GM04503 (cell line): Measurements from ENCODE around the gene ZKSCAN1.
"Not testable (repeated sequence)": the region's sequence is repeated elsewhere in the genome, so short reads cannot be mapped to it uniquely, and the experiment has no call there.

Experiments used
- DNase-seq: peaks from one replicate; pipeline ENCODE4 v3.0.0-alpha.2; 2012; ENCODE audit warnings: low read depth

Gene ZKSCAN1

GRCh38 chr7:100015232-100016214 is at the start of gene ZKSCAN1:
Gene ZKSCAN1, plus strand, starts transcription at chr7:100015596. Its CDS starts 7,911 bp downstream, at chr7:100023507.
- peak; percentile 47 for DNase-seq

GRCh38 chr7:99969298-99969697 is 46.1 kb upstream of the ZKSCAN1 start:
- no peak for DNase-seq

- not testable (repeated sequence) for DNase-seq
Measured at GRCh38 chr7:99969813-99970212, 45.6 kb upstream of the ZKSCAN1 start.

- DNase-seq = no peak
Measured at GRCh38 chr7:99971242-99971641, 44.2 kb upstream of the ZKSCAN1 start.

GRCh38 chr7:99973817-99974216 is 41.6 kb upstream of the ZKSCAN1 start:
- DNase-seq = not testable (repeated sequence)

GRCh38 chr7:99974681-99975080 is 40.7 kb upstream of the ZKSCAN1 start:
- DNase-seq = no peak

GRCh38 chr7:99975782-99976521 is 39.4 kb upstream of the ZKSCAN1 start, which contains the start of gene AZGP1:
Gene AZGP1, minus strand, starts transcription at chr7:99976031. Its CDS starts 11 bp downstream, at chr7:99976020.
- no peak for DNase-seq

- DNase-seq = no peak
Measured at GRCh38 chr7:99976626-99977025, 38.8 kb upstream of the ZKSCAN1 start.

GRCh38 chr7:99979814-99980225 is 35.6 kb upstream of the ZKSCAN1 start:
- DNase-seq = not testable (repeated sequence)

GRCh38 chr7:99980448-99980872 is 34.9 kb upstream of the ZKSCAN1 start:
- not testable (repeated sequence) for DNase-seq

- DNase-seq = not testable (repeated sequence)
Measured at GRCh38 chr7:99981066-99981465, 34.3 kb upstream of the ZKSCAN1 start.

- DNase-seq = no peak
Measured at GRCh38 chr7:99984593-99984992, 30.8 kb upstream of the ZKSCAN1 start.

- DNase-seq = not testable (repeated sequence)
Measured at GRCh38 chr7:99987306-99987705, 28.1 kb upstream of the ZKSCAN1 start.

- no peak for DNase-seq
Measured at GRCh38 chr7:99987846-99988245, 27.6 kb upstream of the ZKSCAN1 start.

GRCh38 chr7:99990460-99990852 is 24.9 kb upstream of the ZKSCAN1 start:
- DNase-seq = no peak

- DNase-seq = not testable (repeated sequence)
Measured at GRCh38 chr7:99991543-99991942, 23.9 kb upstream of the ZKSCAN1 start.

- DNase-seq = no peak
Measured at GRCh38 chr7:99992330-99993038, 22.9 kb upstream of the ZKSCAN1 start.

- DNase-seq = no peak
Measured at GRCh38 chr7:99994819-99995218, 20.6 kb upstream of the ZKSCAN1 start.

GRCh38 chr7:99996755-99997544 is 18.4 kb upstream of the ZKSCAN1 start:
- DNase-seq = no peak

GRCh38 chr7:99997545-99998137 is 17.8 kb upstream of the ZKSCAN1 start:
- DNase-seq = no peak

- no peak for DNase-seq
Measured at GRCh38 chr7:100000239-100000638, 15.2 kb upstream of the ZKSCAN1 start.
